Ishikawa (cell line): ENCODE results near the gene HPRT1.

Experiments used
- CEBPB ChIP-seq: IDR thresholded peaks from 2 replicates; pipeline ENCODE4 v1.6.1; 2012
- CREB1 ChIP-seq: IDR thresholded peaks from 2 replicates; pipeline ENCODE4 v1.6.1; 2012; ENCODE audit warnings: low read depth
- EP300 ChIP-seq: IDR thresholded peaks from 2 replicates; pipeline ENCODE4 v1.6.1; 2012; ENCODE audit warnings: borderline replicate concordance
- NFIC ChIP-seq: IDR thresholded peaks from 2 replicates; pipeline ENCODE4 v1.6.1; 2012
- TAF1 ChIP-seq: IDR thresholded peaks from 2 replicates; pipeline ENCODE4 v1.6.1; 2012; ENCODE audit warnings: low read depth, mild to moderate bottlenecking
- TCF12 ChIP-seq: IDR thresholded peaks from 2 replicates; pipeline ENCODE4 v1.6.1; 2012; ENCODE audit warnings: low read depth
- YY1 ChIP-seq: IDR thresholded peaks from 2 replicates; pipeline ENCODE4 v1.6.1; 2012; ENCODE audit warnings: low read depth
- ZBTB7A ChIP-seq: IDR thresholded peaks from 2 replicates; pipeline ENCODE4 v1.6.1; 2012; ENCODE audit warnings: low read depth
- TF ChIP-seq, protein P1 (sequence below): IDR thresholded peaks from 2 replicates; pipeline ENCODE4 v1.6.1; 2012; ENCODE audit warnings: low read depth, mild to moderate bottlenecking
- TF ChIP-seq, protein P2 (sequence below): IDR thresholded peaks from 2 replicates; pipeline ENCODE4 v1.6.1; 2012
- TF ChIP-seq, protein P3 (sequence below): IDR thresholded peaks from 2 replicates; pipeline ENCODE4 v1.6.1; 2012

DNA sequence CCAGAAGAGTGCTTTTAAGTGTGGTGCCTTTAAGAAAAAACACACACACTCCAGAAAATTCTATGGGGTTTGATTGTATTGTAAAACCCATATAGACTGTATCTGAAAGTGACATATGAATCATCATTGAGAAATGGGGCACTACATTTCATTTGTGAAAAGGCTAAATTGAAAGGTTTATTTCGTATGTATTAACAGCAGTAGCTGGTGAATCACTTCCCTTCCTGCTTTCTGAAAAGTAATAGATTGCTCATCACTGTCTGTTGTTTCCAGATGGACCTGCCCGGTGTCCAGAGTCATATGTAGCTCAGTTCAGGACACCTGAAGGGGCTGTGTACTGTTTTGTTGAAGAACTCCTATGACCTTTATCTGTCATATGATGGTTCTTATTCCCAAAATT is 28.1 kb upstream of the HPRT1 start:
- no peak for TF ChIP-seq TAF1
- TF ChIP-seq, protein P1, sequence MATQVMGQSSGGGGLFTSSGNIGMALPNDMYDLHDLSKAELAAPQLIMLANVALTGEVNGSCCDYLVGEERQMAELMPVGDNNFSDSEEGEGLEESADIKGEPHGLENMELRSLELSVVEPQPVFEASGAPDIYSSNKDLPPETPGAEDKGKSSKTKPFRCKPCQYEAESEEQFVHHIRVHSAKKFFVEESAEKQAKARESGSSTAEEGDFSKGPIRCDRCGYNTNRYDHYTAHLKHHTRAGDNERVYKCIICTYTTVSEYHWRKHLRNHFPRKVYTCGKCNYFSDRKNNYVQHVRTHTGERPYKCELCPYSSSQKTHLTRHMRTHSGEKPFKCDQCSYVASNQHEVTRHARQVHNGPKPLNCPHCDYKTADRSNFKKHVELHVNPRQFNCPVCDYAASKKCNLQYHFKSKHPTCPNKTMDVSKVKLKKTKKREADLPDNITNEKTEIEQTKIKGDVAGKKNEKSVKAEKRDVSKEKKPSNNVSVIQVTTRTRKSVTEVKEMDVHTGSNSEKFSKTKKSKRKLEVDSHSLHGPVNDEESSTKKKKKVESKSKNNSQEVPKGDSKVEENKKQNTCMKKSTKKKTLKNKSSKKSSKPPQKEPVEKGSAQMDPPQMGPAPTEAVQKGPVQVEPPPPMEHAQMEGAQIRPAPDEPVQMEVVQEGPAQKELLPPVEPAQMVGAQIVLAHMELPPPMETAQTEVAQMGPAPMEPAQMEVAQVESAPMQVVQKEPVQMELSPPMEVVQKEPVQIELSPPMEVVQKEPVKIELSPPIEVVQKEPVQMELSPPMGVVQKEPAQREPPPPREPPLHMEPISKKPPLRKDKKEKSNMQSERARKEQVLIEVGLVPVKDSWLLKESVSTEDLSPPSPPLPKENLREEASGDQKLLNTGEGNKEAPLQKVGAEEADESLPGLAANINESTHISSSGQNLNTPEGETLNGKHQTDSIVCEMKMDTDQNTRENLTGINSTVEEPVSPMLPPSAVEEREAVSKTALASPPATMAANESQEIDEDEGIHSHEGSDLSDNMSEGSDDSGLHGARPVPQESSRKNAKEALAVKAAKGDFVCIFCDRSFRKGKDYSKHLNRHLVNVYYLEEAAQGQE: no peak
- TF ChIP-seq, protein P2, sequence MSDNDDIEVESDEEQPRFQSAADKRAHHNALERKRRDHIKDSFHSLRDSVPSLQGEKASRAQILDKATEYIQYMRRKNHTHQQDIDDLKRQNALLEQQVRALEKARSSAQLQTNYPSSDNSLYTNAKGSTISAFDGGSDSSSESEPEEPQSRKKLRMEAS: no peak
- TF ChIP-seq TCF12: no peak
- TF ChIP-seq, protein P3, sequence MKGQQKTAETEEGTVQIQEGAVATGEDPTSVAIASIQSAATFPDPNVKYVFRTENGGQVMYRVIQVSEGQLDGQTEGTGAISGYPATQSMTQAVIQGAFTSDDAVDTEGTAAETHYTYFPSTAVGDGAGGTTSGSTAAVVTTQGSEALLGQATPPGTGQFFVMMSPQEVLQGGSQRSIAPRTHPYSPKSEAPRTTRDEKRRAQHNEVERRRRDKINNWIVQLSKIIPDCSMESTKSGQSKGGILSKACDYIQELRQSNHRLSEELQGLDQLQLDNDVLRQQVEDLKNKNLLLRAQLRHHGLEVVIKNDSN: no peak
- TF ChIP-seq CEBPB: no peak
- TF ChIP-seq NFIC: no peak
- no peak for TF ChIP-seq YY1
- no peak for TF ChIP-seq ZBTB7A
- no peak for TF ChIP-seq CREB1
- TF ChIP-seq EP300: no peak
